Measurements from ENCODE around the gene HINT2.

The HINT2 gene

GRCh38 chr9:35818341-35818740, 3.5 kb upstream of the HINT2 start:
- no peaks in the 10 kb centered on the region for H3K27me3 ChIP-seq
- no peak for TF ChIP-seq CTCF (IDR thresholded peaks at IDR 0.05; ENCODE audit: low read depth, low read length)
- no peak overlapping the region for H3K4me3 ChIP-seq (ENCODE audit: low read depth, low read length)
- no peak for DNase-seq
- H3K36me3 ChIP-seq: no peaks in the 10 kb centered on the region
- no peaks in the 10 kb centered on the region for H3K9me3 ChIP-seq
- H3K4me1 ChIP-seq: peaks cover 8% of the 10 kb centered on the region

GRCh38 chr9:35816708-35817107, 1.9 kb upstream of the HINT2 start:
- TF ChIP-seq CTCF (IDR thresholded peaks at IDR 0.05; ENCODE audit: low read depth, low read length): peak; percentile 41
- peaks cover 8% of the 10 kb centered on the region for H3K4me1 ChIP-seq
- peak; percentile 59 for DNase-seq
- H3K36me3 ChIP-seq: no peaks in the 10 kb centered on the region
- no peaks in the 10 kb centered on the region for H3K27me3 ChIP-seq
- H3K4me3 ChIP-seq (ENCODE audit: low read depth, low read length): no peak overlapping the region
- no peaks in the 10 kb centered on the region for H3K9me3 ChIP-seq

- H3K9me3 ChIP-seq: no peaks in the 10 kb centered on the region
- H3K4me3 ChIP-seq (ENCODE audit: low read depth, low read length): peak overlapping the region; percentile 93
- peak; percentile 71 for DNase-seq
- H3K36me3 ChIP-seq: no peaks in the 10 kb centered on the region
- TF ChIP-seq CTCF (IDR thresholded peaks at IDR 0.05; ENCODE audit: low read depth, low read length): peak; percentile 49
- H3K4me1 ChIP-seq: peaks cover 8% of the 10 kb centered on the region
- no peaks in the 10 kb centered on the region for H3K27me3 ChIP-seq
Measured at GRCh38 chr9:35814106-35814840, 569 bp downstream of the HINT2 start.

- Histone ChIP-seq H3K4me1 (peaks cover 8% of the 10 kb centered on the region), H3K9me3 (no peaks in the 10 kb centered on the region), H3K4me3 (ENCODE audit: low read depth, low read length) (peak overlapping the region; percentile 93), H3K36me3 (no peaks in the 10 kb centered on the region), H3K27me3 (no peaks in the 10 kb centered on the region)
- no peak for DNase-seq
- TF ChIP-seq CTCF (IDR thresholded peaks at IDR 0.05; ENCODE audit: low read depth, low read length): peak; percentile 56
Measured at GRCh38 chr9:35813434-35814105, 1.3 kb downstream of the HINT2 start.

- no peak for TF ChIP-seq CTCF (IDR thresholded peaks at IDR 0.05; ENCODE audit: low read depth, low read length)
- no peaks in the 10 kb centered on the region for H3K36me3 ChIP-seq
- H3K4me3 ChIP-seq (ENCODE audit: low read depth, low read length): peak within 1 kb of the TSS; percentile 71
- peak; percentile 92 for DNase-seq
- peaks cover 8% of the 10 kb centered on the region for H3K4me1 ChIP-seq
- H3K27me3 ChIP-seq: no peaks in the 10 kb centered on the region
- H3K9me3 ChIP-seq: no peaks in the 10 kb centered on the region
Measured at GRCh38 chr9:35812025-35812602, 2.7 kb downstream of the HINT2 start, which contains the start of gene SPAG8. Gene SPAG8 (minus strand): TSS chr9:35812262. CDS start chr9:35812147, 115 bp downstream.
